NOMO-1 (cell line): Measurements from ENCODE around the gene ZNF775.
A peak's percentile ranks its signal among the peaks of the same experiment; 100 is the strongest.

Experiments
- DNase-seq, 2 experiments: peaks; one replicate each; lab custom pipeline; 2025; ENCODE audit not compliant: unreplicated experiment in 2 of 2; lab: John Stamatoyannopoulos, UW

The ZNF775 gene

DNA sequence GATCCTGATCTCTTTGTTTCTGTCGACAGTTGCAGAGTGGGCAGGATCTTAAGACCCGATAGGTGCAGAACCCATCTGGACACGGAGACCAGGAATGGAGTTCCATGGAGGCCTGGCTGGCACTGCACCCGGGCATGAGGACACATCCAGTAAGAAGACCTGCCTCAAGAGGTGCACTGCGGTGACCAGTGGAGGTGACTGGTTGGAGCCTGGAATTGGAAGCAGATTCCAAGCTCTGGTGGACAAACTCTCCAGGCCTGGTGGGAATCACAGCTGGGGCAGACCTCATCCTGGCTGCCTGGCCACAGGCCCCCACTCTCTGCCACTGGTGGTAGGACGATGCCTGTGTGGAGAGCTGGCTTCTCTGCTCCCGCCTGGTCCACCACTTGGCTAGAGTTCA, 31.0 kb downstream of the ZNF775 start:
- DNase-seq = no peak

DNA sequence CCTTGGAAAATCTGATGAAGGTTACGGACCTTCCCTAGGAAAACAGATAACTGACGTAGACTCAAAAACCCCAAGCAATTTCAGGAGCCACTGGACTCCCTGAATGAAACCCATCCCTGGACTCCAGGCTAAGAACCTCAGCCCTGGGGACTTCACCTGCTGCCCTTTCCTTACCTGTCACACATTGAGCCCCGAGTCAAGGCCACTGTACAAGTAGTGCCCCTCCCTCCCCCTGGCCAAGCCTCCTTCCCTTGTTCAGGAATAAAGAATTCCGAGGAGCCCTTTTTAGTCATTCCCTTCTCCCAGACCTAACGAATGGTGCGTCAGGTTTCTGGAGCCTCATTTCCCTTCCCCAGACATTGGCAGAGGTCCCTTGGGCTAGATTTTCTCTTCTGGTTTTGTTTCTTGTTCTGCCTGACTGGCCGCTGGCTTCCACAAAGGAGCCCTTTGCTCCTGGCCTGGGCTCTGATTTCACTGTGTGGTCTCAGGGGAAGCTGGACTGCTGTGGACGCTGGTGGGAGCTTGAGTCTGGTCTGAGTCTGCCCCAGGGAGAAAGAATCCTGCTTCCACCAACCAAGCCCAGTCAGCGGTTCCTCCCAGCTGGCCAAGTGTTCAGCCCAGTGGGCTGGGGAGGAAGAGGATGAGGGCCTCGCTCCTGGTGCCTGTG, 31.7 kb downstream of the ZNF775 start:
- DNase-seq = no peak

DNA sequence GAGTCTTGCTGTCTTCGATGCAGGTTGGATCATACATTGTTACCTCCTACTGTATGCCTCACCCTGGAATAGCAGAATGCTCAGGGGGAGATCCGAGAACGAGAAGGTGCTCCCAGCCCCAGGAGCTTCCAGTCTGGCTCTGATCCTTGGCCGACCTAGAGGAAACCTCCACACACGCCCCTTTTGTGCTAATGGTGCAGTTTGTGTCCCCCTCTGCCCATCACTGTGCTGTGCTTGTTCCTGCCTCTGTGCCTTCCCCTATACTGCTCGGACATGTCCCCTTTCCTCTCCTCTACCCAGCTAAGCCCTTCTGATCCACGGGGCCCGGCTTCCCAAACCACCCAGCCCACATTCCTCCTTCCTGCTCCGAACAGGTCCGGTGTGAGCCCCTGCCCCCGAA, 32.5 kb downstream of the ZNF775 start:
- DNase-seq = no peak

DNA sequence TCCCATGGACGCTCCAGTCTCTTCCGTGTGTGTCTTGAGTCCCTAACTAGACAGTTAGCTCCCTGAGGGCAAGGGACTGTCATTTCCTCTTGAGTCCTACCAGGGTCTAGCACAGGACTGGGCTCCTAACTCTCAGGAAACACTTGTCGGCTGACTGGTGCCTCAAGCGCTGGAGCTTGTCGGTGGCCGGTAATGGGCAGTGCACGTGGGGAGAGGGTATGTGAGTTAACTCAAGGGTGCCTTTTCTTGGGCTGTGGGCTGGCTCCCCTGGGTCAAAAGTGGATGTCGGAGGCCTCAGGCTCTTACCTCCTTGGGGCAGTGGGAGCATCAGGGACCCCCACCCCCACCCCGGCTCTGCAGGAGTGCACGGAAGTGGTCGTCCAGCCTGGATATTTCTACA, 32.9 kb downstream of the ZNF775 start:
- DNase-seq = no peak

DNA sequence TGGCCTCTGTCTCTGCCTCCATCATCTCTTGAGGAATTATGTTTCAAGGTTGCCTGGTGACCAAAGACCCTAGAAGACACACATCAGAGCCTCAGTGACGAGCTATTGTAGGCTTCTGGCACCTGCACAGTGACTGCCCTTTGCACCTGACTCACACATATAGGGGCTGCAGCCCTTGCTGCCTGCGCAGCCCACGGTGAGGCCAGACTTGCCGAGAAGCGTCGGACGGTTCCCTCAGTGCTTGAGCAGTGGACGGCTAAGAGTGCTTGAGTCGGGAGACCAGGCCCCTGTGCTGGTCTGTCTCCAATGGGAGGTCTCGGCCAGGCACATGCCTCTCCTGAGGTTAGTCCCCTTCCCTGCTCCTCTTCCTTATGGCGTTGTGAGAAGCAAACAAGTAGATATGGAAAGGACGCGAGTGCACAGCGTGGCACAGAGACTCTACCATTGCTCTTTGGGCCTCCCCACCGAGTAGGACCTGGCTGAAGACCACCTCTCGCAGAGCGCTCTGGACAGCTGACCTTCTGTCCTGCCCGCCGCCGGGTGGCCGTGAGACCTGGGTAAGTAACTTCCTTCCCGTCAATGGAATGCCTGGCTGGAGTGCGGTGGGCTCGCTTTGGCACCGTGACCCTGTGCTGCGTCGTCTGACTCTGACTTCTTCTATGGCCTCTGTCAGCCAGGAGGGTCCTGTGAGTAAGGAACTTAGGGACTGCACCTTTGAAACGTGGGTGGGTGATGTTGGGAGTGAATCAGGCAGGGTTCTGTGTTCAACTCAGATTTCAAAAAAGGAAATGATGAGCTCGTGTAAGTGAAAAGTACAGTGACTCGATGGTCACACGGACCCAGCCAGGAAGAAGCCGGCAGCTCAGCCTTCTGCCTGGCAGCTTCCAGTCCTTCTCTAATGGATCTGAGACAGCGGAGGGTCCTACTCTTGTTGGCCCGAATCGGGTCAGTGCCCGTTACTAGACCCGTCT, 33.7 kb downstream of the ZNF775 start:
- no peak for DNase-seq

DNA sequence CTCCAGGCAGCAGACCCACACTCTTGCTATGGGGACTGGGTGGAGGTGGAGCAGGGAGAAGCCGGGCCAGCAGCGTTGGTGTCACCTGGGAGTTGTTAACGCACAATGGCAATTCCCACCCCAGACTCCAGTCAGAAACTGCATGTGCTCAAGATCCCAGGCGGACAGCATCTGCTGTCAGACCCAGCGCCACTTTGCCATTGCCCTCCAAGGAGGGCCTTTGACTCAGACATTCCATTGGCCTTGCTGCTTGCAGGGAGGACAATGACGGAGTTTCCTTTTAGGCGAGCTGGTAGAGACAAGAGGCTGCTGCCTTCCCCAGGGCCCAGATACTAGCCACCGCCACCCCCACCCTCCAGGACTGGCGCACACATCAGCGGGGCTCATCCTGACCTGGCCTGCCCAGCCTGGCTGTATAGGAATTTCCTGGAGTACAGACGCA, 34.5 kb downstream of the ZNF775 start:
- no peak for DNase-seq

DNA sequence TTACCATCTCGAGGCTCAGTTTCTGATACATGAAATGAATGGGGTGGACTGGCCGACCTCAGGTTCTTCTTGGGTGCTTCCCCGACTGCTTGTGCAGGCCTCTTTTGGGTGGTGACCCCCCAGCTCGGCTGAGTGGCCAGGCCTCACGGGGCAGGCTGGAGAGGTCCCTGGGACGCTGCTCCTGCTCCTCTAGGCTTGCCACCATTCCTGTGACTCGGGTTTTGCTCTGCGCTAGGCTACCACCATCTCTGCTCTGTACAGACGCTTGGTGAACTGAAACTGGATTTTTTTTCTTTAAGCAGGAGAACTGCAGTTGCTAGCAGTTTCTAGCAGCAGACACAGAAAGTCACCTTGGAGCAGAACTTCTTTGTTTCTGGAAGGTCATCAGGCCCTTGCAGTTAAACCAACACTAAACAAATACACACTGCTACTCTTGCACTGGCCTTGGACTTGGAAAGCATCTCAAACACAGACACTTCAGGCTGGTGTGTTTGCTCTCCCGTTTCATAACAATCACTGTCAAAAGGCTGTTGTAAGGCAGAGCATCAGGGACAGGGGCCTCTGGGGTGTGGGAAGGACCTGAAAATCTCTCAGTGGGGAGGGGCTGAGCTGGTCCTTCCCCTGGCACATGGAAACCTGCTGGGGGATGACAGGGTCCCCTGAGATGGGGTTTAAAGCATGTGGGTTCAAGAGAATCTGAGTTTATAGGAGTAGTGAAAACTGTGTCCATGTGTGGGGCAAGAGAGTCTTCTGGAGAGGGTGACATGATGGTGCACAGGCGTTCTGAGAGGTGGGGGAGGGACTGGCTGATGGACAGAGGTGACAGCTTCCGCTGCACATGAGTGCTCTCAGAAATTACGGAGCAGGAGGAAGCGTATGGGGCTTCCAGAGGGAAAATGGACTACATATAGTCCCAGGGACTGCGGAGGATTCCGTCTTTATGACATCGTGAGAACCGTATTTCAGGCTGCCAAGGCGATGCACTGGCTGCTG, 36.3 kb downstream of the ZNF775 start:
- no peak for DNase-seq

DNA sequence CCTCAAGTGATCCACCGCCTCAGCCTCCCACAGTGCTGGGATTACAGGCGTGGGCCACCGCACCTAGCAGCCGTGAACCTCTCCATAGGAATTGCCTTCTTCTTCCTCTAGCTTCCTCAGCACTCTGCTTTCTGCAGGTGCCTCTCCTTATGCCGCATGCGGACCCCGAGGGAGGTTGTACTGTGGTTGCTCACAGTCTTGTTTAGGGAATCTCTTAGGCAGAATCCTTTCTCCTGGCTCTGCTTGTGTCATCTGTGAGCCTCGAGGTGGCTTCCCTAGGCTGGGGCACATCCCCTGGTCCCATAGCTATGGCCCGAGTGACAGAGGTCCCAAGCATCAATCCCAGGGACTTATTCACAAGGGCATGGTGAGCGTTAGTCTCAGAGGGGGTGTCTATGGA, 38.1 kb downstream of the ZNF775 start:
- no peak for DNase-seq

DNA sequence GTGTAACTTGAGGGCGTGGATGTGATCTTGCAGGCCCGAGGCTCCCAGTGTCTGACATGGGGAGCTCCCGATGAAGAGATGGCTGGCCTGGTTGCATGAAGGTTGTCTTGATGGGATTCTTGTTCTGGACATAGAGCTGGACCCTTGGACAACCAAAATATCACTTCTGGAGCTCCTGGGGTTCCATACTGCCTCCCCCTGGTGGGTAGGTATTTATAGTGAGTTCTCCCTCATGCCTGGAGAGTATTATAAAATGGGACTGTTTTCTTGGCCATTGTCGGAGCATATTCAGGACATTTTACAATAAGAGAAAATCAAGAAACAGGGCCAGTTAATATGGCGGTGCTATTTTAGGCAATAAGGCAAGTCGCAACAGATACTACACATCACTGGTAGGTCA, 38.7 kb downstream of the ZNF775 start:
- DNase-seq = no peak

DNA sequence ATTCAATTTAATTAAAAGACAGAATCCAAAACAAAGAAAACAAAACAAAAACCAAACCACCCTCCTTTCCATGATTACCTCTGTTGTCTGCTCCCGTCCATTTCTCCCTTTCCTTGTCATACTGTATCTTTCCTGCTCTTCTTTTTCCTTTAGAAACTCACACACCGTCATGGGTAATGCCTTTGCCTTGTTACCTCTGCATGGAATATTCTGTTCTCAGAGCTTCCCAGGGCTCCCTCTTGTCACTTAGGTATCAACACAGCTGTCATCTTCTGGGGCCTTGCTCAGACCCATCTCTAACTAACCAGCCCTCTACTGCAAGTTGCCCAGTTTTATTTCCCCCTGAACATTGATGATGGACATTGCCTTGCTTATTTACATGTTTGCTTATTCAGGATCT, 41.1 kb downstream of the ZNF775 start:
- no peak for DNase-seq

DNA sequence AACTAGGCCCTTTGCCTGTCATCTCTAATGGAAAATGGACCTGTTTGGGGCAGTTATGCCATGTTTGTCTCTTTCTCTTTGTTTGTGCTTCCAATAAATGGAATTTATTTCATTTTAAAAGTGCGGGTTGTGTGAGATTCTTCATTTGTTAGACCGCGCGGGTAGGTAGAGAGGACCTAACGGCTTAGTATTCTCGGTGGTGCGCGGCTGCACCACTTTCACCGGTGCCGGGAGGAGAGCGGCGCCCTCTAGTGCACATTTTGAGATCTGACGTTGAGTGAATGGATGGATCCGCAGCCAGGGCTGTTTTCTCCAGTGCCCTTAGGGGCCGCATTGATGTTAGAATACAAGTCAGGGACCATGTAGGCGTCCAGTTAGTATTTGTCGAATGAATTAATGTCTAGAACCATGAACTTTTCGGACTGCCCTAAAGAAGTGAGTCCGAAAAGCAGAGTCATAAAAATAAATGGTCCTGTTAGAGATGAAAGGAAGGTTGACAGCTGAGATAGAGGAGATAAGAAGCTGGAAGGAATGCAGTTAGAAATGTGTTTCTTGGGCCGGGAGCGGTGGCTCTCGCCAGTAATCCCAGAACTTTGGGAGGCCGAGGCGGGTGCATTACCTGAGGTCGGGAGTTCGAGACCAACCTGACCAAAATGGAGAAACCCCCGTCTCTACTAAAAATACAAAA, 42.0 kb downstream of the ZNF775 start:
- peak; percentile 33 to 51 for DNase-seq

DNA sequence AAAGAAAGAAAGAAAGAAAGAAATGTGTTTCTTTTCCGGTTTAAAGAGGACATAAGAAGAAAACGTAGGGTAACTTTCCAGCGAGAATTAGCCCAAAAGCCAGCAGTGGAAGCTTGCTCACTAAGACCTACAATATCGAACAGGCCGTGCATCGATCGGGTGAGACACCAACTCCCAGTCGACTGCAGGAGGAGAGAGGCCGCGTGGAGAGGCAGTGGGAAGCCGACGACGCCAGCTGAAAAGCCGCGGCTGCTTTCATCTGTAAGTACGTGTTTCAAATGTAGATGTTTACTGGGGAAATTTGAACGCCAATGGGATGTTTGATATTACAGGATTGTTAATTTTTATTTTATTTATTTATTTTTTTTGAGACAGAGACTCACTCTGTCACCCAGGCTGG, 42.7 kb downstream of the ZNF775 start:
- no peak for DNase-seq

DNA sequence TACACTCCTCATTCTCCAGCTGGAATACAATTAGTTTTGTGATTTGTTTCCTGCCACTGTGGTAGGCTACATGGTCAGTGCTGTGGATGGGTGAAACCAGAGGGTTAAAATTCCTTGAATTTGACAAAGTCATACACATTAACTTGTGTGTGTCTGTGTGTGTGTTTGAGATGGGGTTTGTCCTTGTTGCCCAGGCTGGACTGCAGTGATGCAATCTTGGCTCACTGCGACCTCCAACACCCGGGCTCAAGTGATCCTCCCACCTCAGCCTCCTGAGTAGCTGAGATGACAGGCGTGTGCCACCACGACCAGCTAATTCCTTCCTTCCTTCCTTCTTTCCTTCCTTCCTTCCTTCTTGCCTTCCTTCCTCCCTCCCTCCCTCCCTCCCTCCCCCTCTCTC, 46.5 kb downstream of the ZNF775 start:
- DNase-seq = no peak

DNA sequence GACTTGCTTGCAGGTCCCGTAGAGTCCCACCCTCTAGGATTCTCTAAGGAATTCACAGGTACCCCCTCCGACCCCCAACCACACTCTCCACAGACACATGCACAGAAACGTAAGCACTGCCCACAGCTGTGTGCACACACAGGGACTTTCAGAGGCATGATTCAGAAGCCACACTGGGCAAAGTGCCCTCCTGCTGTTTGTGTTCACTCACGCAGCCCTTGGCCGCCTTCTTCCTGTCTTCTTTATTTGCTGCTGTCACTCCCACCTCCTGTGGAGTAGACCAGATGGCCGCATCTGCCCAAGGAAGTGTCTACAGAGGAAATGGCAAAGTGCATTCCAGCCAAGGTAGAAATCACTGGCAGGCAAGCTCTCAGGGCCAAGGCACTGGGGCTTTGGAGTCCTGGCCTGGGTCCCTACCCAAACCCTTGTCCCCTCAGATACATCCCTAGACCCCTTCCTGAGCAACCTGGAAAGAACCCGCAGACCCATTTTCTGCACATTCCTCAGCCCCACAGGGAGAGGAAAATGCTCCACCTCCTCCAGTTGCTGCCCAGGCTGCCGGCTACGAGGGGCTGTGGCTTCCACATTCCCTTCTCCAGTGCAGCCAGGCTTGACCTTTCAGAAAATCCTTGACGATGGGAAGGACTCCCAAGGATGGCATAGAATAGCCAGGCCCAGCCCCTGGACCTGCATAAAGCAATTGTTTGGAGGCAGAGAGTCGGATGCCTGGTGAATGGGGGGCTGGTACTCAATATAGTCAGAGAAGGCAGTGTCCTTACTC, 49.7 kb downstream of the ZNF775 start:
- DNase-seq = no peak

DNA sequence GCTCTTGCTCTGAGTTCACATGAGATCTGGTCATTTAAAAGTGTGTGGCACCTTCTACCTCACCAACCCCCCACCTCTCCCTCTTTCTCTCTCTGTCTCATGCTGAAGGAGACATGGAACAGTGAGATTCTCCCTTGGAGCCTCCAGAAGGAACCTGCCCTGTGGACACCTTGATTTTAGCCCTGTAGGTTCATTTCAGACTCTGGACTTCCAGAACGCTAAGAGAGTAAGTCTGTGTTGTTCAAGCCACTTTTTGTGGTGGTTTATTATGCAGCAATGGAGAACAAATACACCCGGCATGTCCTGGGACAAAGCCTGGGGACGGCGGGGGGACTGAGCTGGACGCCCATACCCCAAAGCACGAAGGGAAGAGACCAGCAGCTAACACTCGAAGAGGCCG, 50.6 kb downstream of the ZNF775 start:
- no peak for DNase-seq

DNA sequence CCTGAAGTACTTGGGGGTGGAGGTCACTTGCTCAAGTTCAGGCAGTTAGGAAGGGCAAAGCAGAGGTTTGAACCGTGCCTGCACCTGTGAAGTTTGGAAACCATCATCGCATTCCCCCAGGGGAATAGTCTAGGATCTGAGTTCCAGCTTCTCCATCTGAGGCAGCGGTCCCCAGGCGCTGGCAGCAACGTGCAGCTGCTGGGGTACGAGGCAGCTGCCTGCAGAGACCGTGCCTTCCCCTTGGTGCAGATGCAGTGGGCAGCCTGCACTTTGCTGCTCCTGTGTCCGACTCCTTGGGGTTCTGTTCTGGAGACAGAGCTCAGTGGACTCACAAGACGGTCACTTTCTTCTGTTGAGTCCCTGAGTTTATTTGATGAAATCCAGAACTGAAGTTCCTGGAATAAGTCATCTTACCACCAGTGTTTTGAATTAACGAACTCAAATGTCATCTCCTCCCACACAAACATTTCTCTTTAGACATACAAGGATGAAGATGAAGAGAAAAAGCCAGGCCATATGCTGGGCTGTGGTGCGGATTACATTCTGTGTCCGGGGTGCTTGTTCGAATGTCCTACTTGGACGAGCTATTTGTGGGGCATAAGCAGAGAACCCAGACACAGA, 51.4 kb downstream of the ZNF775 start:
- no peak for DNase-seq

DNA sequence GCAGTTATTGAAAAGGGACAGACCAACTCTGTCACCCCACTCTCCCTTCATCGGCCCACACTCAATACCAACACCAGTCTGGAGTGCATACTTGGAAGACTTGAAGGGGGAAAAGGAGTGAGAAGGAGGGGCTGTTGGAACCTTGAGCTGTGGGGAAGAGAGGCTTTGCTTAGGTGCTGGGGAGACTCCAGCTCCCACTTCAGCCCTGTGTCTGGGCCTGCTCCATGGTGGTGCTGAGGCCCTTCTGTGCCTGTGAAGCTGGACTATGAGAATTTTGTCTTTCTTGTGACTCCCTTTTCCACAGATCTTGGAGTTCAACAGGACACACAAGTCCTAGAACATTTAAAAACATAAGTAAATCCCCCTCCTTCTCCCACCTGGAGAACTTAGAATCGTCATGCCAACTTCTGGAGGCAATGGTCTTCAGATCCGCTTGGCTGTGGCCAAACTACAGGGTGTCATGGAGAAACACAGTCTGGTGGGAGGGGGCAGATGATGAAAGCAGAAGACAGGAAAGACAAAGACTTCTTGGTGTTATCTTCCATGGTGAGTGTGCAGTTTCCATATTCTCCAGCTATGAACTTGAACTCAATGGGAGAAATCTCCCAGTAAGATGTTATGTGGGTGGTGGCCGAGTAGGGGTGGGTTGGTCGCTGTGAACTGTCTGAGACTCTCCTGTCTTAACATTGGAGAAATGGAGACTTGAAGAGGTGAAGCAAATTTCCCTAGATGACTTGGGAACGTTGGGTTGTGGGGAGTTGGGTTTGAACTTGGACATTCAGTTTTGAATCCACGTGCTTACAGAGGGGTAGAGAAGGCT, 52.9 kb downstream of the ZNF775 start:
- no peak for DNase-seq
